Caco-2 (cell line): ENCODE data around the gene NUFIP2. TPM values are rescaled to one million over a fixed set of nuclear protein-coding genes. Genes with fewer than 3 reads are reported as not detected.

ENCODE experiments used
- BruUV-seq: library from RNA; stranded (reverse); fragments of 400-500 nt; replicated peaks from 2 replicates; lab custom pipeline; 2021; lab: Mats Ljungman, UMichigan
- CTCF ChIA-PET: fragments of 300-600 bp; sonication (Branson Sonifier 250); formaldehyde crosslinking; loops from one replicate; lab custom pipeline; 2022; ENCODE audit warnings: antibody characterized with exemption; lab: Charles Lee
- POLR2A ChIA-PET: fragments of 300-600 bp; sonication (Branson Sonifier 250); formaldehyde crosslinking; loops from one replicate; lab custom pipeline; 2022; ENCODE audit warnings: antibody characterized with exemption; lab: Charles Lee
- DNase-seq, 2 experiments: peaks; one replicate each; pipeline versions ENCODE4 v3.0.0 to v3.0.0-alpha.2; 2020 to 2022
- H3K27me3 ChIP-seq: replicated peaks from 2 replicates; pipeline ENCODE4 v1.6.0; 2011; ENCODE audit warnings: low read length; ENCODE audit not compliant: control insufficient read depth, insufficient read depth
- H3K36me3 ChIP-seq: 2 replicates; pipeline ENCODE4 v1.5.1; 2011; ENCODE audit warnings: low read length; ENCODE audit not compliant: control insufficient read depth, insufficient read depth
- H3K4me1 ChIP-seq: fragments of 250-450 bp; sonication (Bioruptor Pico); 2 replicates; pipeline ENCODE4 v1.5.1; 2020; ENCODE audit warnings: mild to moderate bottlenecking
- H3K4me3 ChIP-seq: 2 replicates; pipeline ENCODE4 v1.5.1; 2011; ENCODE audit warnings: low read depth, mild to moderate bottlenecking, control low read depth, low read length
- H3K9me3 ChIP-seq: fragments of 250-450 bp; sonication (Bioruptor Pico); 2 replicates; pipeline ENCODE4 v1.5.1; 2020; ENCODE audit warnings: mild to moderate bottlenecking, moderate library complexity
- H3K27ac Mint-ChIP-seq: one replicate; pipeline ENCODE4 v1.8.0; 2022; ENCODE audit warnings: mixed read lengths; ENCODE audit not compliant: unreplicated experiment
- H3K27me3 Mint-ChIP-seq: one replicate; pipeline ENCODE4 v1.8.0; 2022; ENCODE audit warnings: mixed read lengths; ENCODE audit not compliant: insufficient read depth, unreplicated experiment
- H3K36me3 Mint-ChIP-seq: one replicate; pipeline ENCODE4 v1.8.0; 2022; ENCODE audit warnings: mild to moderate bottlenecking, mixed read lengths; ENCODE audit not compliant: insufficient read depth, unreplicated experiment
- H3K4me1 Mint-ChIP-seq: one replicate; pipeline ENCODE4 v1.8.0; 2022; ENCODE audit warnings: low read depth, mixed read lengths; ENCODE audit not compliant: unreplicated experiment
- H3K4me3 Mint-ChIP-seq: one replicate; pipeline ENCODE4 v1.8.0; 2022; ENCODE audit warnings: mild to moderate bottlenecking, moderate library complexity, mixed read lengths; ENCODE audit not compliant: unreplicated experiment
- H3K9me3 Mint-ChIP-seq: one replicate; pipeline ENCODE4 v1.8.0; 2022; ENCODE audit warnings: mixed read lengths; ENCODE audit not compliant: unreplicated experiment
- intact Hi-C: fragments of 100-400 bp; cut with micrococcal nuclease; formaldehyde crosslinking; loops from one replicate; pipeline ENCODE4 v1.10.0; 2022; ENCODE audit not compliant: unreplicated experiment
- total RNA-seq: library from RNA; stranded (reverse); gene quantifications from 2 replicates; pipeline ENCODE4 v1.2.3, GENCODE V29; 2022
- TF ChIP-seq, protein P1 (sequence below), 2 experiments: fragments of 200-600 bp in 1 of 2; IDR thresholded peaks; 1 replicate in 1 of 2; 2 replicates in 1 of 2; pipeline versions ENCODE4 v1.5.1 to v1.8.0; 2011 to 2022; ENCODE audit warnings: antibody characterized with exemption in 1 of 2, control low read depth in 1 of 2, inconsistent platforms in 1 of 2, low read depth in 1 of 2, low read length in 1 of 2, mild to moderate bottlenecking in 1 of 2, moderate library complexity in 1 of 2; ENCODE audit not compliant: insufficient read depth in 1 of 2, severe bottlenecking in 1 of 2, unreplicated experiment in 1 of 2

The NUFIP2 gene
- total RNA-seq, 1 experiment from 2014 or later, result 114 TPM

GRCh38 chr17:29219378-29220047 lies 74.4 kb downstream of the NUFIP2 start:
- Histone ChIP-seq H3K9me3 (no peaks in the 10 kb centered on the region), H3K4me3 (no peak overlapping the region), H3K4me1 (peaks cover 10% of the 10 kb centered on the region; the same call in 1 of the 2 replicates), H3K36me3 (no peaks in the 10 kb centered on the region), H3K27me3 (no peaks in the 10 kb centered on the region)
- H3K27me3 Mint-ChIP-seq, result no peaks in the 10 kb centered on the region
- H3K4me3 Mint-ChIP-seq, result no peak overlapping the region
- TF ChIP-seq, protein P1, sequence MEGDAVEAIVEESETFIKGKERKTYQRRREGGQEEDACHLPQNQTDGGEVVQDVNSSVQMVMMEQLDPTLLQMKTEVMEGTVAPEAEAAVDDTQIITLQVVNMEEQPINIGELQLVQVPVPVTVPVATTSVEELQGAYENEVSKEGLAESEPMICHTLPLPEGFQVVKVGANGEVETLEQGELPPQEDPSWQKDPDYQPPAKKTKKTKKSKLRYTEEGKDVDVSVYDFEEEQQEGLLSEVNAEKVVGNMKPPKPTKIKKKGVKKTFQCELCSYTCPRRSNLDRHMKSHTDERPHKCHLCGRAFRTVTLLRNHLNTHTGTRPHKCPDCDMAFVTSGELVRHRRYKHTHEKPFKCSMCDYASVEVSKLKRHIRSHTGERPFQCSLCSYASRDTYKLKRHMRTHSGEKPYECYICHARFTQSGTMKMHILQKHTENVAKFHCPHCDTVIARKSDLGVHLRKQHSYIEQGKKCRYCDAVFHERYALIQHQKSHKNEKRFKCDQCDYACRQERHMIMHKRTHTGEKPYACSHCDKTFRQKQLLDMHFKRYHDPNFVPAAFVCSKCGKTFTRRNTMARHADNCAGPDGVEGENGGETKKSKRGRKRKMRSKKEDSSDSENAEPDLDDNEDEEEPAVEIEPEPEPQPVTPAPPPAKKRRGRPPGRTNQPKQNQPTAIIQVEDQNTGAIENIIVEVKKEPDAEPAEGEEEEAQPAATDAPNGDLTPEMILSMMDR (IDR thresholded peaks at IDR 0.05; ENCODE audit: insufficient read depth in 1 of 2, low read depth in 1 of 2, low read length in 1 of 2, severe bottlenecking in 1 of 2, unreplicated experiment in 1 of 2), result peak; percentile 91 to 97
- H3K4me1 Mint-ChIP-seq, result peaks cover 7% of the 10 kb centered on the region
- intact Hi-C loops, result loop anchor here (1.0 to 5.0 kb wide), 2 partner anchors 37 to 71 kb away; partner anchors contain the start of gene MYO18A
- BruUV-seq, result no TSS peak
- CTCF ChIA-PET, result interaction anchor here (0.6 to 4.8 kb wide), 12 partner anchors 11 to 103 kb away, joined by 3 to 49 read pairs (median 4); partner anchors contain the start of gene MYO18A
- DNase-seq, result peak; percentile 86 to 92
- POLR2A ChIA-PET, result interaction anchor here (0.5 kb wide), 1 partner anchor 393 kb away, joined by 5 read pairs; no protein-coding TSS in a partner anchor
- no peak overlapping the region for H3K27ac Mint-ChIP-seq
- no peaks in the 10 kb centered on the region for H3K9me3 Mint-ChIP-seq
- H3K36me3 Mint-ChIP-seq, result no peaks in the 10 kb centered on the region

GRCh38 chr17:29216856-29217255 lies 77.1 kb downstream of the NUFIP2 start:
- peaks cover 10% of the 10 kb centered on the region; the same call in 1 of the 2 replicates for H3K4me1 ChIP-seq
- no peaks in the 10 kb centered on the region for H3K9me3 Mint-ChIP-seq
- TF ChIP-seq, protein P1 (IDR thresholded peaks at IDR 0.05; ENCODE audit: insufficient read depth in 1 of 2, low read depth in 1 of 2, low read length in 1 of 2, severe bottlenecking in 1 of 2, unreplicated experiment in 1 of 2), result no peak
- H3K27me3 ChIP-seq, result no peaks in the 10 kb centered on the region
- no peaks in the 10 kb centered on the region for H3K9me3 ChIP-seq
- BruUV-seq, result no TSS peak
- no peak overlapping the region for H3K4me3 ChIP-seq
- no peak overlapping the region for H3K27ac Mint-ChIP-seq
- no peak for DNase-seq
- peaks cover 7% of the 10 kb centered on the region for H3K4me1 Mint-ChIP-seq
- H3K36me3 ChIP-seq, result no peaks in the 10 kb centered on the region
- ChIA-PET CTCF (interaction anchor here (0.6 to 4.8 kb wide), 3 partner anchors 68 to 97 kb away, joined by 3 to 49 read pairs (median 3); no protein-coding TSS in a partner anchor), POLR2A (no interaction called here)
- no peak overlapping the region for H3K4me3 Mint-ChIP-seq
- no peaks in the 10 kb centered on the region for H3K36me3 Mint-ChIP-seq
- no peaks in the 10 kb centered on the region for H3K27me3 Mint-ChIP-seq
- intact Hi-C loops, result loop anchor here (5.0 kb wide), 1 partner anchor 35 kb away; the partner anchor contains the start of gene MYO18A

DNA sequence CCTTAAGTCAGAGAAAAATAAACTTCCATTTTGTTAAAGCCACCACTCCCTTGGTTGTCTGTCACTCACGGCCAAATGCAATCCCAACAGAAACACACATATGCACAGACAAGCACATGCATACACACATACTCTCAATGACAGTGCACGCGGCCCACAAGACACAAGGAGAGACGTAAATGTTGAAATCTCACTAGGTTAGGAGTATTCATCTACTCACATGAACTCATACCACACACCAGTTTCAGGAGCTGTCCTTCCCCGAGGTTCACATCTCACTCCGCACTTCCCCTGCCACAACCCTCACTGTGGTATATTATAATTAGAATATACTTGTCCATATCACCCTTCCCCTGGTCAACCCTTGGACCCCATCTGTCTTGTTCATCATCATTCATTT lies 77.8 kb downstream of the NUFIP2 start:
- TF ChIP-seq, protein P1 (IDR thresholded peaks at IDR 0.05; ENCODE audit: insufficient read depth in 1 of 2, low read depth in 1 of 2, low read length in 1 of 2, severe bottlenecking in 1 of 2, unreplicated experiment in 1 of 2), result no peak
- Mint-ChIP-seq H3K4me1 (peaks cover 7% of the 10 kb centered on the region), H3K36me3 (no peaks in the 10 kb centered on the region), H3K4me3 (no peak overlapping the region), H3K27ac (no peak overlapping the region), H3K27me3 (no peaks in the 10 kb centered on the region), H3K9me3 (no peaks in the 10 kb centered on the region)
- Histone ChIP-seq H3K4me3 (no peak overlapping the region), H3K9me3 (no peaks in the 10 kb centered on the region), H3K4me1 (peaks cover 10% of the 10 kb centered on the region; the same call in 1 of the 2 replicates), H3K27me3 (no peaks in the 10 kb centered on the region), H3K36me3 (no peaks in the 10 kb centered on the region)
- no peak for DNase-seq
- intact Hi-C loops, result loop anchor here (5.0 kb wide), 1 partner anchor 34 kb away; the partner anchor contains the start of gene MYO18A
- POLR2A ChIA-PET, result no interaction called here
- CTCF ChIA-PET, result interaction anchor here (0.5 to 4.8 kb wide), 4 partner anchors 68 to 506 kb away, joined by 3 to 49 read pairs (median 4); no protein-coding TSS in a partner anchor
- BruUV-seq, result no TSS peak
